Naive thymus-derived CD8-positive, alpha-beta T cell (primary cell): ENCODE measurements around the gene KIN. TPM values are rescaled to one million over a fixed set of nuclear protein-coding genes. Genes with fewer than 3 reads are reported as not detected.

Experiments
- ATAC-seq, 2 donors: fragments of 150-1000 bp; cut with Tn5 transposase in 1 of 2; sonication (Bioruptor Pico), chemical (Tn5 transposase) in 1 of 2; 1 replicate in 1 of 2; 2 replicates in 1 of 2; pipeline ENCODE4 v1.10.0; 2021; ENCODE audit warnings: mild to moderate bottlenecking in 2 of 2, moderate library complexity in 2 of 2
- POLR2A ChIA-PET: fragments of 350-600 bp; sonication (Branson Sonifier 250); formaldehyde crosslinking; loops from one replicate; lab custom pipeline; 2021; ENCODE audit warnings: antibody characterized with exemption; lab: Charles Lee
- DNase-seq, 10 donors: peaks; one replicate each; pipeline versions ENCODE4 v3.0.0 to v3.0.0-alpha.2; 2020 to 2022
- H3K27ac Mint-ChIP-seq, 10 donors: one replicate each; pipeline ENCODE4 v1.8.0; 2020 to 2022; ENCODE audit warnings: mild to moderate bottlenecking in 10 of 10, mixed read lengths in 10 of 10, moderate library complexity in 4 of 10, inconsistent platforms in 1 of 10
- H3K27me3 Mint-ChIP-seq, 5 donors: one replicate each; pipeline ENCODE4 v1.8.0; 2021 to 2022; ENCODE audit warnings: mixed read lengths in 5 of 5
- H3K36me3 Mint-ChIP-seq, 3 donors: one replicate each; pipeline ENCODE4 v1.8.0; 2020 to 2022; ENCODE audit warnings: mixed read lengths in 3 of 3, mild to moderate bottlenecking in 2 of 3, inconsistent platforms in 1 of 3
- H3K4me1 Mint-ChIP-seq, 4 donors: one replicate each; pipeline ENCODE4 v1.8.0; 2021 to 2022; ENCODE audit warnings: mixed read lengths in 4 of 4
- H3K4me3 Mint-ChIP-seq, 10 donors: one replicate each; pipeline ENCODE4 v1.8.0; 2020 to 2022; ENCODE audit warnings: mild to moderate bottlenecking in 10 of 10, mixed read lengths in 10 of 10, moderate library complexity in 6 of 10, inconsistent platforms in 1 of 10
- H3K9me3 Mint-ChIP-seq, 9 donors: one replicate each; pipeline ENCODE4 v1.8.0; 2020 to 2022; ENCODE audit warnings: mixed read lengths in 9 of 9, mild to moderate bottlenecking in 3 of 9, inconsistent platforms in 1 of 9, moderate library complexity in 1 of 9
- polyA plus RNA-seq, 3 donors: library from polyadenylated mRNA; unstranded; fragments of 300-500 nt; fragmentation: Illumina TruSeq; gene quantifications; one replicate each; pipeline ENCODE4 v1.2.3, GENCODE V29; 2021
- total RNA-seq, 8 experiments: library from RNA in 2 of 8; stranded (reverse) in 2 of 8; gene quantifications; one replicate each; pipeline ENCODE4 v1.2.3 and lab custom pipeline; 2021 to 2026

The KIN gene
- 10 to 100 TPM; 14.3 to 18.1 TPM for total RNA-seq
- 1 to 10 TPM; 3.2 to 5.6 (median 3.5) TPM for polyA plus RNA-seq
- total RNA-seq (lab: John Stamatoyannopoulos, UW), result 15.7 to 35.2 (median 28.2) reads per million in 6 experiments

- Mint-ChIP-seq H3K4me1 (peaks cover 32 to 73% (median 68%) of the 10 kb centered on the region in 4 donors), H3K36me3 (peaks cover 0 to 26% (median 9%) of the 10 kb centered on the region in 3 donors), H3K27me3 (no peaks in the 10 kb centered on the region), H3K27ac (no peak within 1 kb of the TSS), H3K9me3 (no peaks in the 10 kb centered on the region), H3K4me3 (no peak within 1 kb of the TSS)
- POLR2A ChIA-PET, result interaction anchor here (0.6 to 3.5 kb wide), 10 partner anchors 9 to 278 kb away, joined by 3 to 89 read pairs (median 4); partner anchors contain the start of gene TAF3
- peak; percentile 92 to 94 for ATAC-seq
- DNase-seq, result peak; percentile 94 to 98 (median 97)
Observed at GRCh38 chr10:7787857-7788638, at the start of gene KIN, which contains the start of gene ATP5F1C. Gene KIN, minus strand, starts transcription at chr10:7787993. Its CDS starts 60 bp downstream, at chr10:7787933. Gene ATP5F1C, plus strand, starts transcription at chr10:7788177. Its CDS starts 31 bp downstream, at chr10:7788208.

- DNase-seq (no peak), ATAC-seq (no peak)
- Mint-ChIP-seq H3K27ac (no peak overlapping the region), H3K4me3 (peak overlapping the region in 1 of 10 donors; percentile 1), H3K36me3 (peaks cover 7 to 77% (median 17%) of the 10 kb centered on the region in 3 donors), H3K9me3 (no peaks in the 10 kb centered on the region), H3K27me3 (no peaks in the 10 kb centered on the region), H3K4me1 (peaks cover 14 to 66% (median 39%) of the 10 kb centered on the region in 4 donors)
- POLR2A ChIA-PET, result no interaction called here
Observed at GRCh38 chr10:7836571-7836970, 48.8 kb upstream of the KIN start.

GRCh38 chr10:7834262-7834661 lies 46.5 kb upstream of the KIN start:
- no peak for DNase-seq
- H3K27ac Mint-ChIP-seq, result no peak overlapping the region
- H3K9me3 Mint-ChIP-seq, result no peaks in the 10 kb centered on the region
- peak overlapping the region in 1 of 10 donors; percentile 28 for H3K4me3 Mint-ChIP-seq
- POLR2A ChIA-PET, result no interaction called here
- peaks cover 3 to 77% (median 15%) of the 10 kb centered on the region in 3 donors for H3K36me3 Mint-ChIP-seq
- no peak for ATAC-seq
- peaks cover 22 to 72% (median 52%) of the 10 kb centered on the region in 4 donors for H3K4me1 Mint-ChIP-seq
- H3K27me3 Mint-ChIP-seq, result no peaks in the 10 kb centered on the region

- Mint-ChIP-seq H3K9me3 (no peaks in the 10 kb centered on the region), H3K36me3 (peaks cover 5 to 80% (median 9%) of the 10 kb centered on the region in 3 donors), H3K4me3 (no peak overlapping the region), H3K27ac (peak overlapping the region in 1 of 10 donors; percentile 47), H3K4me1 (peaks cover 23 to 71% (median 53%) of the 10 kb centered on the region in 4 donors), H3K27me3 (no peaks in the 10 kb centered on the region)
- ATAC-seq (no peak), DNase-seq (no peak)
- POLR2A ChIA-PET, result no interaction called here
Observed at GRCh38 chr10:7833210-7833609, 45.4 kb upstream of the KIN start.

GRCh38 chr10:7832060-7832459 lies 44.3 kb upstream of the KIN start:
- Mint-ChIP-seq H3K4me1 (peaks cover 26 to 78% (median 55%) of the 10 kb centered on the region in 4 donors), H3K9me3 (no peaks in the 10 kb centered on the region), H3K27me3 (no peaks in the 10 kb centered on the region), H3K4me3 (no peak overlapping the region), H3K36me3 (peaks cover 5 to 85% (median 14%) of the 10 kb centered on the region in 3 donors), H3K27ac (peak overlapping the region in 1 of 10 donors; percentile 63)
- POLR2A ChIA-PET, result no interaction called here
- ATAC-seq (no peak), DNase-seq (no peak)

- POLR2A ChIA-PET, result no interaction called here
- Mint-ChIP-seq H3K27me3 (no peaks in the 10 kb centered on the region), H3K4me1 (peaks cover 25 to 73% (median 65%) of the 10 kb centered on the region in 4 donors), H3K27ac (no peak overlapping the region), H3K9me3 (no peaks in the 10 kb centered on the region), H3K36me3 (peaks cover 5 to 85% (median 20%) of the 10 kb centered on the region in 3 donors), H3K4me3 (peak overlapping the region in 2 of 10 donors; percentile 4 to 18)
- DNase-seq, result no peak
- ATAC-seq, result no peak
Observed at GRCh38 chr10:7829289-7829834, 41.6 kb upstream of the KIN start.

GRCh38 chr10:7826971-7827370 lies 39.2 kb upstream of the KIN start:
- H3K4me1 Mint-ChIP-seq, result peaks cover 23 to 59% (median 50%) of the 10 kb centered on the region in 4 donors

GRCh38 chr10:7824251-7824650 lies 36.5 kb upstream of the KIN start:
- Mint-ChIP-seq H3K36me3 (peaks cover 1 to 67% (median 19%) of the 10 kb centered on the region in 3 donors), H3K9me3 (no peaks in the 10 kb centered on the region), H3K27ac (no peak overlapping the region), H3K4me1 (peaks cover 25 to 61% (median 57%) of the 10 kb centered on the region in 4 donors), H3K27me3 (no peaks in the 10 kb centered on the region), H3K4me3 (no peak overlapping the region)
- DNase-seq (no peak), ATAC-seq (no peak)
- POLR2A ChIA-PET, result no interaction called here

More at GRCh38 chr10:7826971-7827370, 39.2 kb upstream of the KIN start:
- DNase-seq (no peak), ATAC-seq (no peak)
- Mint-ChIP-seq H3K4me3 (peak overlapping the region in 1 of 10 donors; percentile 20), H3K27ac (peak overlapping the region in 1 of 10 donors; percentile 47), H3K36me3 (peaks cover 5 to 81% (median 22%) of the 10 kb centered on the region in 3 donors), H3K9me3 (no peaks in the 10 kb centered on the region), H3K27me3 (no peaks in the 10 kb centered on the region)
- POLR2A ChIA-PET, result no interaction called here

GRCh38 chr10:7819121-7819460 lies 31.3 kb upstream of the KIN start:
- H3K27me3 Mint-ChIP-seq, result peaks cover 0 to 3% (median 0%) of the 10 kb centered on the region in 5 donors
- H3K4me3 Mint-ChIP-seq, result peak overlapping the region; percentile 93 to 99 (median 97)
- peak overlapping the region; percentile 85 to 98 (median 94) for H3K27ac Mint-ChIP-seq
- peak in 3 of 10 donors; percentile 5 to 9 (median 6) for DNase-seq
- POLR2A ChIA-PET, result interaction anchor here (0.6 to 6.7 kb wide), 3 partner anchors 21 to 31 kb away, joined by 4 to 89 read pairs (median 6); partner anchors contain the start of genes ATP5F1C and KIN
- H3K9me3 Mint-ChIP-seq, result no peaks in the 10 kb centered on the region
- H3K4me1 Mint-ChIP-seq, result peaks cover 18 to 50% (median 44%) of the 10 kb centered on the region in 4 donors
- peaks cover 0 to 23% (median 0%) of the 10 kb centered on the region in 3 donors for H3K36me3 Mint-ChIP-seq
- peak in 1 of 2 donors; percentile 6 for ATAC-seq

GRCh38 chr10:7818295-7819120 lies 30.7 kb upstream of the KIN start, which contains the start of gene TAF3:
Gene TAF3, plus strand, starts transcription at chr10:7818505. Its CDS starts 205 bp downstream, at chr10:7818710.
- no peaks in the 10 kb centered on the region for H3K9me3 Mint-ChIP-seq
- ATAC-seq (peak; percentile 88 to 92), DNase-seq (peak; percentile 84 to 94 (median 92))
- H3K27ac Mint-ChIP-seq, result peak within 1 kb of the TSS; percentile 88 to 98 (median 94)
- H3K4me3 Mint-ChIP-seq, result peak within 1 kb of the TSS; percentile 93 to 99 (median 97)
- H3K27me3 Mint-ChIP-seq, result peaks cover 0 to 3% (median 0%) of the 10 kb centered on the region in 5 donors
- peaks cover 18 to 50% (median 44%) of the 10 kb centered on the region in 4 donors for H3K4me1 Mint-ChIP-seq
- POLR2A ChIA-PET, result interaction anchor here (0.6 to 6.7 kb wide), 11 partner anchors 9 to 1278 kb away, joined by 3 to 89 read pairs (median 4); partner anchors contain the start of genes ATP5F1C, KIN and SFMBT2
- peaks cover 0 to 19% (median 0%) of the 10 kb centered on the region in 3 donors for H3K36me3 Mint-ChIP-seq

- Mint-ChIP-seq H3K4me1 (peaks cover 19 to 50% (median 44%) of the 10 kb centered on the region in 4 donors), H3K9me3 (no peaks in the 10 kb centered on the region), H3K27me3 (peaks cover 0 to 3% (median 0%) of the 10 kb centered on the region in 5 donors), H3K27ac (peak overlapping the region; percentile 88 to 98 (median 94)), H3K4me3 (peak overlapping the region; percentile 93 to 99 (median 97)), H3K36me3 (peaks cover 0 to 15% (median 0%) of the 10 kb centered on the region in 3 donors)
- DNase-seq (no peak), ATAC-seq (peak in 1 of 2 donors; percentile 39)
- POLR2A ChIA-PET, result interaction anchor here (0.6 to 6.7 kb wide), 10 partner anchors 9 to 1278 kb away, joined by 3 to 89 read pairs (median 4); partner anchors contain the start of genes ATP5F1C, KIN and SFMBT2
Observed at GRCh38 chr10:7817984-7818294, 30.1 kb upstream of the KIN start.
